Peyer's patch (tissue), 4 donors: ENCODE data around the gene KRT33B.

Experiments
- POLR2A ChIP-seq, 2 donors: fragments of 450-650 bp; IDR thresholded peaks; one replicate each; pipeline ENCODE4 v1.5.1; 2017; ENCODE audit warnings: antibody characterized with exemption in 2 of 2, mild to moderate bottlenecking in 2 of 2, moderate library complexity in 2 of 2
- TF ChIP-seq, protein P1 (sequence below), 6 experiments: fragments of 450-650 bp in 4 of 6; fragments of 200-600 bp in 2 of 6; sonication (generic) in 1 of 6; IDR thresholded peaks; one replicate each; pipeline ENCODE4 v1.5.1; 2017 to 2019; ENCODE audit warnings: antibody characterized with exemption in 6 of 6, mild to moderate bottlenecking in 3 of 6, moderate library complexity in 1 of 6

DNA sequence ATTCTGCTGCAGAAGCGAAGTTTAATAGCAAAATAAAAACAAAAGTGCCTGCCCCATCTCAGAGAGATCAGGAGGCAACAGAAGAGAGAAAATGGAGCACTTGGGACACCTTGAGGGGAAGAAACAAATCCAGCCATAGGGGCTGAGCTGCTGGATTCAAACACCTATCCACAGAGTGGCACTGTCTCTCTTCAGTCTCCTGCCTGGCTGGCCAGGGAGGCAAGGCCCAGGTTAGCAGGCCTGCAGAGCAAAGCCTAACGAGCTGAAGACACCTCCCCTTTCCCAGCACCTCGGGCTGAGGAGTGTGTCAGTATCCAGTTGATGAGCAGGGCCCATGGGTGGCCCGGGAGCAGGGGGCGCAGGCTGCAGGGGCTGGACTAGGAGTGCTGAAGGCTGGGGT is 36.6 kb upstream of the KRT33B start:
- TF ChIP-seq, protein P1, sequence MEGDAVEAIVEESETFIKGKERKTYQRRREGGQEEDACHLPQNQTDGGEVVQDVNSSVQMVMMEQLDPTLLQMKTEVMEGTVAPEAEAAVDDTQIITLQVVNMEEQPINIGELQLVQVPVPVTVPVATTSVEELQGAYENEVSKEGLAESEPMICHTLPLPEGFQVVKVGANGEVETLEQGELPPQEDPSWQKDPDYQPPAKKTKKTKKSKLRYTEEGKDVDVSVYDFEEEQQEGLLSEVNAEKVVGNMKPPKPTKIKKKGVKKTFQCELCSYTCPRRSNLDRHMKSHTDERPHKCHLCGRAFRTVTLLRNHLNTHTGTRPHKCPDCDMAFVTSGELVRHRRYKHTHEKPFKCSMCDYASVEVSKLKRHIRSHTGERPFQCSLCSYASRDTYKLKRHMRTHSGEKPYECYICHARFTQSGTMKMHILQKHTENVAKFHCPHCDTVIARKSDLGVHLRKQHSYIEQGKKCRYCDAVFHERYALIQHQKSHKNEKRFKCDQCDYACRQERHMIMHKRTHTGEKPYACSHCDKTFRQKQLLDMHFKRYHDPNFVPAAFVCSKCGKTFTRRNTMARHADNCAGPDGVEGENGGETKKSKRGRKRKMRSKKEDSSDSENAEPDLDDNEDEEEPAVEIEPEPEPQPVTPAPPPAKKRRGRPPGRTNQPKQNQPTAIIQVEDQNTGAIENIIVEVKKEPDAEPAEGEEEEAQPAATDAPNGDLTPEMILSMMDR (IDR thresholded peaks at IDR 0.05), result no peak
- no peak for TF ChIP-seq POLR2A (IDR thresholded peaks at IDR 0.05)
